OCI-LY7 (cell line): ENCODE measurements around the gene ANKZF1. TPM values are rescaled to one million over a fixed set of nuclear protein-coding genes. Genes with fewer than 3 reads are reported as not detected.

Experiments used
- BruUV-seq: library from RNA; stranded (reverse); fragments of 400-500 nt; replicated peaks from 2 replicates; lab custom pipeline; 2021; lab: Mats Ljungman, UMichigan
- CTCF ChIA-PET: fragments of 300-600 bp; sonication (Branson Sonifier 250); formaldehyde crosslinking; loops from one replicate; lab custom pipeline; 2022; ENCODE audit warnings: antibody characterized with exemption; ENCODE audit not compliant: unreplicated experiment; lab: Charles Lee
- POLR2A ChIA-PET: fragments of 300-600 bp; sonication (Branson Sonifier 250); formaldehyde crosslinking; loops from one replicate; lab custom pipeline; 2022; ENCODE audit warnings: antibody characterized with exemption; lab: Charles Lee
- DNase-seq: peaks from one replicate; pipeline ENCODE4 v3.0.0-alpha.2; 2015; ENCODE audit warnings: low spot score
- H2AFZ ChIP-seq: fragments of 200-600 bp; sonication (generic), shearing (Covaris generic); 2 replicates; pipeline ENCODE4 v1.6.1; 2014; ENCODE audit warnings: mild to moderate bottlenecking, antibody characterized with exemption, low read length, moderate library complexity
- H3K27ac ChIP-seq: fragments of 200-600 bp; sonication (generic); 2 replicates; pipeline ENCODE4 v1.5.1; 2014; ENCODE audit warnings: mixed run types, low read depth, mild to moderate bottlenecking, moderate library complexity, low read length, inconsistent platforms; ENCODE audit not compliant: poor library complexity, severe bottlenecking
- H3K36me3 ChIP-seq: fragments of 200-600 bp; sonication (generic); 2 replicates; pipeline ENCODE4 v1.6.1; 2014; ENCODE audit warnings: mild to moderate bottlenecking, antibody characterized with exemption, low read length, moderate library complexity, mixed read lengths; ENCODE audit not compliant: insufficient read depth
- H3K4me1 ChIP-seq: fragments of 200-600 bp; sonication (generic); 2 replicates; pipeline ENCODE4 v1.5.1; 2014; ENCODE audit warnings: mild to moderate bottlenecking, low read length; ENCODE audit not compliant: insufficient read depth, poor library complexity, severe bottlenecking
- H3K4me2 ChIP-seq: fragments of 200-600 bp; sonication (generic); 2 replicates; pipeline ENCODE4 v1.6.1; 2014; ENCODE audit warnings: mild to moderate bottlenecking, low read length
- H3K4me3 ChIP-seq: fragments of 200-600 bp; sonication (generic); 2 replicates; pipeline ENCODE4 v1.5.1; 2014; ENCODE audit warnings: mild to moderate bottlenecking, low read depth, low read length; ENCODE audit not compliant: poor library complexity, severe bottlenecking
- H3K79me2 ChIP-seq: fragments of 200-600 bp; sonication (generic); 2 replicates; pipeline ENCODE4 v1.6.1; 2016; ENCODE audit warnings: low read depth, mild to moderate bottlenecking, low read length, moderate library complexity, mixed read lengths; ENCODE audit not compliant: insufficient read depth
- H3K9me2 ChIP-seq: fragments of 200-600 bp; sonication (generic); 2 replicates; pipeline ENCODE4 v1.6.1; 2016; ENCODE audit warnings: mild to moderate bottlenecking, low read length, mixed read lengths; ENCODE audit not compliant: insufficient read depth
- H3K9me3 ChIP-seq: fragments of 200-600 bp; sonication (generic); 2 replicates; pipeline ENCODE4 v1.6.1; 2014; ENCODE audit warnings: mild to moderate bottlenecking, mixed run types, low read length, mixed read lengths
- H4K20me1 ChIP-seq: fragments of 200-600 bp; sonication (generic); 2 replicates; pipeline ENCODE4 v1.6.1; 2014; ENCODE audit warnings: mild to moderate bottlenecking, antibody characterized with exemption, low read length, moderate library complexity, mixed read lengths; ENCODE audit not compliant: insufficient read depth
- CTCF ChIP-seq: fragments of 200-600 bp; sonication (generic); conservative IDR thresholded peaks from 2 replicates; pipeline ENCODE4 v1.5.1; 2014; ENCODE audit warnings: mild to moderate bottlenecking, antibody characterized with exemption, low read length, moderate library complexity, mixed read lengths
- EZH2phosphoT487 ChIP-seq: fragments of 200-600 bp; sonication (generic); IDR thresholded peaks from 2 replicates; pipeline ENCODE4 v1.6.1; 2018; ENCODE audit warnings: low read depth, borderline replicate concordance, mild to moderate bottlenecking, mixed run types, antibody characterized with exemption, low read length, moderate library complexity, mixed read lengths
- intact Hi-C: fragments of 100-400 bp; cut with micrococcal nuclease; formaldehyde crosslinking; loops from one replicate; pipeline ENCODE4 v1.10.0; 2022; ENCODE audit not compliant: unreplicated experiment
- total RNA-seq, 2 experiments: library from RNA; depleted of rRNA in 1 of 2; stranded (reverse); fragments of >200 nt in 1 of 2; shearing (Covaris generic) in 1 of 2; gene quantifications; 2 replicates each; pipeline ENCODE4 v1.2.3, GENCODE V29; 2014 to 2022

The ANKZF1 gene
- total RNA-seq, 2 experiments from 2014 or later = 57.8 to 82.4 TPM

- BruUV-seq = no TSS peak
- Histone ChIP-seq H3K36me3 (peaks cover 61% of the 10 kb centered on the region), H3K4me3 (no peak overlapping the region), H3K4me1 (peaks cover 8% of the 10 kb centered on the region), H2AFZ (no peak overlapping the region), H3K4me2 (no peak overlapping the region), H4K20me1 (no peaks in the 10 kb centered on the region), H3K79me2 (no peaks in the 10 kb centered on the region; the same call in 1 of the 2 replicates), H3K9me2 (no peaks in the 10 kb centered on the region), H3K9me3 (no peaks in the 10 kb centered on the region), H3K27ac (no peak overlapping the region)
- TF ChIP-seq EZH2phosphoT487 = no peak
- TF ChIP-seq CTCF = no peak
- intact Hi-C loops = no loop called here
- ChIA-PET CTCF (no interaction called here), POLR2A (no interaction called here)
- no peak for DNase-seq
Measured at GRCh38 chr2:219223831-219224610, 5.6 kb upstream of the ANKZF1 start.

- DNase-seq = no peak
- Histone ChIP-seq H3K9me3 (no peaks in the 10 kb centered on the region), H3K27ac (no peak overlapping the region), H3K79me2 (no peaks in the 10 kb centered on the region; the same call in 1 of the 2 replicates), H3K4me3 (no peak overlapping the region), H3K9me2 (no peaks in the 10 kb centered on the region), H2AFZ (no peak overlapping the region), H3K4me2 (no peak overlapping the region), H3K4me1 (peaks cover 8% of the 10 kb centered on the region), H3K36me3 (peaks cover 58% of the 10 kb centered on the region), H4K20me1 (no peaks in the 10 kb centered on the region)
- intact Hi-C loops = no loop called here
- CTCF ChIA-PET = no interaction called here
- POLR2A ChIA-PET = no interaction called here
- BruUV-seq = no TSS peak
- TF ChIP-seq CTCF = no peak
- no peak for TF ChIP-seq EZH2phosphoT487
Measured at GRCh38 chr2:219225350-219225749, 4.3 kb upstream of the ANKZF1 start.
